ENCODE measurements around the gene B4GALT6.

DNA sequence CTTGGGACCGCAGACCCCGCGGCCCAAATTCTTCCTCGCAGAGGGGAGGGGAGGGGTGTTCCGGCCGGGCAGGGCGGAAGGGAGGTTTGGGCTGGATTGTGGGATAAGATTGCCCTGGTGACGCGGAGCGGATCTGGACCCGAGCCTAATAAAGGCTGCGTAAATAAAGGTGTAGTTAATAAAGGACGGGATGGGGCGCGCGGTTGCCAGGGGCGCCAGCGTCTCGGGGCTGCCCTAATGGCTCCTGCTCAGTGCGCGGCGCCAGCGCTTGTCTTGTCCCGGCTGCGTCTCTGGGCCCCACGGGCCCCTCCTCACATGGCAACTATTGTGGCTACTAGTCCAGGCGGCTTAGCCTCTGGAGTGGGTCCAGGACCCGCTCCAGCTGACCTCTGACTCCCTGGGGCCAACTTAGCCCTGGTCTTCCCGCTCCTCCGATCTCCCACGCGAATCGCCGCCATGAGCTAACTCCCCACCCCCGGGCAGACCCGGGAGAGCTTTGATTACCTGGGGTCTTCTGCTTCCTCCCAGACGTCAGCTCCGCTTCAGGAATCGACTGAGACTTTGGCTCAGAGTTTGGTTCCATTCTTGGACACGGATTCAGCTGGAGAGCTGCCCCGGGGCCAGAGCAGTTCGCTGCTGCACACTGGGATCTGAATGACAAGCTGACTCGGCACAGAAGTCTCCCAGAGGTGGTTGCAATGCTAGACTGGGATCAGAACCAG, 39.8 kb upstream of the B4GALT6 start:
- TF ChIP-seq, protein P1, sequence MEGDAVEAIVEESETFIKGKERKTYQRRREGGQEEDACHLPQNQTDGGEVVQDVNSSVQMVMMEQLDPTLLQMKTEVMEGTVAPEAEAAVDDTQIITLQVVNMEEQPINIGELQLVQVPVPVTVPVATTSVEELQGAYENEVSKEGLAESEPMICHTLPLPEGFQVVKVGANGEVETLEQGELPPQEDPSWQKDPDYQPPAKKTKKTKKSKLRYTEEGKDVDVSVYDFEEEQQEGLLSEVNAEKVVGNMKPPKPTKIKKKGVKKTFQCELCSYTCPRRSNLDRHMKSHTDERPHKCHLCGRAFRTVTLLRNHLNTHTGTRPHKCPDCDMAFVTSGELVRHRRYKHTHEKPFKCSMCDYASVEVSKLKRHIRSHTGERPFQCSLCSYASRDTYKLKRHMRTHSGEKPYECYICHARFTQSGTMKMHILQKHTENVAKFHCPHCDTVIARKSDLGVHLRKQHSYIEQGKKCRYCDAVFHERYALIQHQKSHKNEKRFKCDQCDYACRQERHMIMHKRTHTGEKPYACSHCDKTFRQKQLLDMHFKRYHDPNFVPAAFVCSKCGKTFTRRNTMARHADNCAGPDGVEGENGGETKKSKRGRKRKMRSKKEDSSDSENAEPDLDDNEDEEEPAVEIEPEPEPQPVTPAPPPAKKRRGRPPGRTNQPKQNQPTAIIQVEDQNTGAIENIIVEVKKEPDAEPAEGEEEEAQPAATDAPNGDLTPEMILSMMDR (IDR thresholded peaks at IDR 0.05), result no peak
- TF ChIP-seq POLR2A (IDR thresholded peaks at IDR 0.05) (no peak), POLR2AphosphoS5 (IDR thresholded peaks at IDR 0.05) (no peak)

All from upper lobe of left lung (tissue), 4 donors.